ENCODE measurements around the gene ANXA6. TPM values are rescaled to one million over a fixed set of nuclear protein-coding genes. Genes with fewer than 3 reads are reported as not detected.

ANXA6 gene
- total RNA-seq, 1 experiment from 2014 or later: 98.7 TPM

- WGBS (ENCODE audit: extremely low coverage, insufficient read length, low lambda C conversion rate): no CpG with 5 or more reads among the region's 8 CpGs
- no peaks in the 10 kb centered on the region for H3K27me3 ChIP-seq (ENCODE audit: insufficient read depth, low read length)
- peaks cover 3% of the 10 kb centered on the region; the same call in 1 of the 2 replicates for H3K27me3 Mint-ChIP-seq (ENCODE audit: low read depth)
- H3K79me2 ChIP-seq (ENCODE audit: insufficient read depth, low read length): no peaks in the 10 kb centered on the region
- H3K4me3 Mint-ChIP-seq: no peak overlapping the region
- no peak overlapping the region for H2BK12ac ChIP-seq (ENCODE audit: insufficient read length, low read depth, low read length)
- H3K9ac ChIP-seq (ENCODE audit: extremely low read depth, insufficient read length, low read length): no peak overlapping the region
- no peak overlapping the region for H4K91ac ChIP-seq (ENCODE audit: insufficient read length, low read depth, low read length)
- H3K9me3 Mint-ChIP-seq: peaks cover 3 to 8% of the 10 kb centered on the region in 2 experiments; a peak in 3 of 5 replicates
- H3T11ph ChIP-seq (ENCODE audit: low read length): no peak overlapping the region
- H4K8ac ChIP-seq (replicated peaks; ENCODE audit: insufficient read length, low read depth, low read length): no peak overlapping the region
- no peaks in the 10 kb centered on the region for H3K23me2 ChIP-seq (ENCODE audit: insufficient read length, low read depth, low read length, poor library complexity, severe bottlenecking)
- peak overlapping the region in 1 of 3 experiments; percentile 68; a peak in 1 of 7 replicates for H3K27ac Mint-ChIP-seq
- no peak overlapping the region for H3K4ac ChIP-seq (ENCODE audit: low read depth, low read length)
- no peaks in the 10 kb centered on the region for H3K36me3 Mint-ChIP-seq (ENCODE audit: insufficient read depth in 1 of 3, low read depth in 3 of 3)
- no peak overlapping the region for H3K4me2 ChIP-seq (ENCODE audit: insufficient read depth, insufficient read length, low read length)
- no peak overlapping the region for H2BK120ac ChIP-seq (ENCODE audit: low read depth, low read length, poor library complexity, severe bottlenecking)
- no peak overlapping the region for H3K14ac ChIP-seq (ENCODE audit: insufficient read depth, low read length)
- no peak overlapping the region for H2AK5ac ChIP-seq (ENCODE audit: insufficient read length, low read length)
- peaks cover 6 to 7% of the 10 kb centered on the region in 2 experiments for H3K4me1 Mint-ChIP-seq
- H2BK5ac ChIP-seq (ENCODE audit: insufficient read length, low read length): no peak overlapping the region
- H3K79me1 ChIP-seq (ENCODE audit: insufficient read depth, low read depth, low read length, poor library complexity, severe bottlenecking): no peaks in the 10 kb centered on the region
- no peak overlapping the region for H4K5ac ChIP-seq (ENCODE audit: insufficient read length, low read depth, low read length)
- no peak overlapping the region for H2AFZ ChIP-seq (ENCODE audit: low read length)
- peak; percentile 96 for TF ChIP-seq CTCF (conservative IDR thresholded peaks at IDR 0.05)
- H3K4me1 ChIP-seq (ENCODE audit: insufficient read depth, low read length): no peaks in the 10 kb centered on the region; the same call in 1 of the 2 replicates
- H3K18ac ChIP-seq (ENCODE audit: insufficient read length, low read depth, low read length): no peak overlapping the region
- no peaks in the 10 kb centered on the region for H4K20me1 ChIP-seq (ENCODE audit: control insufficient read depth, insufficient read depth, insufficient read length)
- H3K9me3 ChIP-seq (ENCODE audit: control insufficient read depth, low read depth, low read length): no peaks in the 10 kb centered on the region
- H3K27ac ChIP-seq (ENCODE audit: insufficient read length, low read depth, low read length): no peak overlapping the region
- H3K23ac ChIP-seq (ENCODE audit: insufficient read length, low read depth, low read length): no peak overlapping the region
- DNase-seq: peak; percentile 80
- no peak overlapping the region for H3K56ac ChIP-seq (ENCODE audit: insufficient read length, low read depth, low read length)
- no peak overlapping the region for H2BK15ac ChIP-seq (ENCODE audit: low read depth, low read length)
- H2BK20ac ChIP-seq (ENCODE audit: low read depth, low read length, poor library complexity, severe bottlenecking): no peak overlapping the region
These were observed 7.3 kb upstream of the ANXA6 start for GRCh38 chr5:151164687-151165392.
